H1 (cell line): ENCODE results near the gene ATAD3A. TPM values are rescaled to one million over a fixed set of nuclear protein-coding genes. Genes with fewer than 3 reads are reported as not detected.

ENCODE experiments used
- CTCF ChIA-PET: fragments of 300-600 bp; sonication (Branson Sonifier 250); formaldehyde crosslinking; loops from one replicate; lab custom pipeline; 2021; ENCODE audit not compliant: partially characterized antibody; lab: Charles Lee
- POLR2A ChIA-PET: fragments of 300-600 bp; sonication (Branson Sonifier 250); formaldehyde crosslinking; loops from one replicate; lab custom pipeline; 2021; ENCODE audit warnings: inconsistent platforms; ENCODE audit not compliant: partially characterized antibody; lab: Charles Lee
- DNase-seq, 2 experiments: peaks; one replicate each; pipeline versions ENCODE4 v3.0.0 to v3.0.0-alpha.2; 2010 to 2022; ENCODE audit warnings: low spot score in 2 of 2, low read depth in 1 of 2, mixed read lengths in 1 of 2
- FAIRE-seq: peaks from 2 replicates; lab custom pipeline; 2011; peaks lifted over from hg19 to GRCh38; lab: Jason Lieb, UNC
- H2AFZ ChIP-seq: 2 replicates; pipeline ENCODE4 v1.8.1; 2012; ENCODE audit warnings: low read length, inconsistent platforms
- H2AK5ac ChIP-seq: 2 replicates; pipeline ENCODE4 v1.6.1; 2013; ENCODE audit warnings: low read depth, low read length
- H2BK120ac ChIP-seq: replicated peaks from 2 replicates; pipeline ENCODE3; 2013; ENCODE audit warnings: low read depth, low read length, inconsistent platforms
- H2BK12ac ChIP-seq: 2 replicates; pipeline ENCODE4 v1.6.1; 2013; ENCODE audit warnings: low read depth, low read length
- H2BK15ac ChIP-seq: 2 replicates; pipeline ENCODE4 v1.6.1; 2013; ENCODE audit warnings: low read length
- H2BK20ac ChIP-seq: 2 replicates; pipeline ENCODE4 v1.6.1; 2013; ENCODE audit warnings: low read length
- H2BK5ac ChIP-seq: 2 replicates; pipeline ENCODE4 v1.6.1; 2013; ENCODE audit warnings: low read depth, low read length
- H3K14ac ChIP-seq: 2 replicates; pipeline ENCODE4 v1.6.1; 2013; ENCODE audit warnings: inconsistent platforms; ENCODE audit not compliant: insufficient read length
- H3K18ac ChIP-seq: 2 replicates; pipeline ENCODE4 v1.6.1; 2013; ENCODE audit warnings: low read length; ENCODE audit errors: extremely low read depth
- H3K23ac ChIP-seq: 2 replicates; pipeline ENCODE4 v1.6.1; 2013; ENCODE audit warnings: inconsistent platforms; ENCODE audit not compliant: insufficient read length
- H3K23me2 ChIP-seq: 2 replicates; pipeline ENCODE4 v1.6.1; 2013; ENCODE audit warnings: low read depth, low read length
- H3K27ac ChIP-seq: 2 replicates; pipeline ENCODE4 v1.6.1; 2011; ENCODE audit warnings: low read depth, low read length, inconsistent platforms
- H3K27me3 ChIP-seq, 4 experiments: replicated peaks in 1 of 4; 1 replicate in 1 of 4; 2 replicates in 3 of 4; pipeline versions ENCODE4 v1.6.1 to v1.8.1; 2011 to 2013; ENCODE audit warnings: low read length in 3 of 4, mild to moderate bottlenecking in 3 of 4, inconsistent platforms in 2 of 4, mixed read lengths in 2 of 4, moderate library complexity in 1 of 4; ENCODE audit not compliant: control insufficient read depth in 3 of 4, insufficient read depth in 3 of 4; ENCODE audit errors: extremely low read depth in 1 of 4
- H3K36me3 ChIP-seq, 4 experiments: 2 replicates each; pipeline versions ENCODE4 v1.6.1 to v1.8.1; 2011 to 2013; ENCODE audit warnings: mild to moderate bottlenecking in 4 of 4, low read length in 3 of 4, moderate library complexity in 2 of 4, control low read depth in 1 of 4, inconsistent platforms in 1 of 4; ENCODE audit not compliant: insufficient read depth in 4 of 4, control insufficient read depth in 2 of 4
- H3K4ac ChIP-seq: replicated peaks from 2 replicates; pipeline ENCODE3; 2013; ENCODE audit warnings: low read length, low read depth, mixed read lengths, inconsistent platforms; ENCODE audit not compliant: insufficient read length
- H3K4me1 ChIP-seq, 4 experiments: replicated peaks in 1 of 4; 1 replicate in 1 of 4; 2 replicates in 3 of 4; pipeline versions ENCODE4 v1.6.1 to v1.8.1; 2011 to 2013; ENCODE audit warnings: low read length in 3 of 4, inconsistent platforms in 2 of 4, mixed read lengths in 1 of 4; ENCODE audit not compliant: insufficient read depth in 4 of 4, control insufficient read depth in 3 of 4
- H3K4me2 ChIP-seq, 2 experiments: 2 replicates each; pipeline versions ENCODE4 v1.6.1 to v1.8.1; 2011 to 2013; ENCODE audit warnings: low read depth in 2 of 2, low read length in 2 of 2, control low read depth in 1 of 2, inconsistent platforms in 1 of 2, mild to moderate bottlenecking in 1 of 2; ENCODE audit not compliant: insufficient read depth in 1 of 2
- H3K4me3 ChIP-seq, 4 experiments: fragments of 200-600, 300-600 bp in 1 of 4; sonication (generic), shearing (Covaris generic), sonication (Bioruptor Twin) in 1 of 4; 2 replicates each; pipeline versions ENCODE4 v1.5.1 to v1.8.1; 2011 to 2016; ENCODE audit warnings: low read length in 4 of 4, low read depth in 3 of 4, control low read depth in 2 of 4, inconsistent platforms in 2 of 4, mild to moderate bottlenecking in 2 of 4, mixed read lengths in 1 of 4, moderate library complexity in 1 of 4; ENCODE audit not compliant: insufficient read depth in 2 of 4; ENCODE audit errors: extremely low read depth in 1 of 4
- H3K56ac ChIP-seq: replicated peaks from 2 replicates; pipeline ENCODE3; 2013; ENCODE audit warnings: low read depth, mild to moderate bottlenecking, mixed read lengths, low read length, inconsistent platforms; ENCODE audit not compliant: insufficient read length
- H3K79me1 ChIP-seq: 2 replicates; pipeline ENCODE4 v1.6.1; 2013; ENCODE audit warnings: low read depth, low read length, control low read depth
- H3K79me2 ChIP-seq, 2 experiments: 2 replicates each; pipeline versions ENCODE4 v1.6.1 to v1.8.1; 2012 to 2013; ENCODE audit warnings: low read length in 2 of 2, mild to moderate bottlenecking in 2 of 2, inconsistent platforms in 1 of 2; ENCODE audit not compliant: insufficient read depth in 2 of 2, control insufficient read depth in 1 of 2
- H3K9ac ChIP-seq, 4 experiments: replicated peaks in 1 of 4; 1 replicate in 1 of 4; 2 replicates in 3 of 4; pipeline versions ENCODE4 v1.6.1 to v1.8.1; 2011 to 2013; ENCODE audit warnings: low read depth in 3 of 4, low read length in 3 of 4, control low read depth in 2 of 4, mild to moderate bottlenecking in 2 of 4, moderate library complexity in 2 of 4, inconsistent platforms in 1 of 4; ENCODE audit errors: extremely low read depth in 1 of 4
- H3K9me3 ChIP-seq, 2 experiments: 2 replicates each; pipeline versions ENCODE4 v1.6.1 to v1.8.1; 2012 to 2013; ENCODE audit warnings: mild to moderate bottlenecking in 2 of 2, moderate library complexity in 2 of 2, control low read depth in 1 of 2, inconsistent platforms in 1 of 2, low read depth in 1 of 2, low read length in 1 of 2, mixed read lengths in 1 of 2; ENCODE audit not compliant: insufficient read depth in 2 of 2
- H4K20me1 ChIP-seq, 2 experiments: replicated peaks in 1 of 2; 2 replicates each; pipeline versions ENCODE3 to v1.8.1; 2011 to 2013; ENCODE audit warnings: inconsistent platforms in 2 of 2, low read length in 2 of 2, mild to moderate bottlenecking in 1 of 2; ENCODE audit not compliant: insufficient read depth in 2 of 2, control insufficient read depth in 1 of 2
- H4K5ac ChIP-seq: 2 replicates; pipeline ENCODE4 v1.6.1; 2013; ENCODE audit warnings: low read length, low read depth, mixed read lengths, inconsistent platforms; ENCODE audit not compliant: insufficient read length
- H4K8ac ChIP-seq: 2 replicates; pipeline ENCODE4 v1.8.0; 2013; ENCODE audit warnings: mild to moderate bottlenecking, moderate library complexity, low read length, inconsistent platforms; ENCODE audit not compliant: insufficient read depth; ENCODE audit errors: extremely low read depth
- H4K91ac ChIP-seq: replicated peaks from 2 replicates; pipeline ENCODE3; 2013; ENCODE audit warnings: low read length, mixed read lengths, inconsistent platforms; ENCODE audit not compliant: insufficient read length
- HDAC2 ChIP-seq, 2 experiments: fragments of 300-600 bp in 1 of 2; sonication (generic) in 1 of 2; IDR thresholded peaks; 2 replicates each; pipeline ENCODE4 v1.6.1; 2011 to 2012; ENCODE audit warnings: low read depth in 2 of 2, low read length in 2 of 2, mild to moderate bottlenecking in 2 of 2, moderate library complexity in 2 of 2, borderline replicate concordance in 1 of 2, inconsistent platforms in 1 of 2
- WGBS, 2 experiments: shearing (Covaris generic) in 1 of 2; methylation state at CpG; one replicate each; pipeline versions ENCODE4 v1.1.6 to v1.1.7; 2013 to 2015; ENCODE audit warnings: low lambda C conversion rate in 2 of 2, mixed read lengths in 2 of 2, inconsistent platforms in 1 of 2, low coverage in 1 of 2, missing lambda C conversion rate in 1 of 2; ENCODE audit not compliant: insufficient replicate concordance in 2 of 2, insufficient coverage in 1 of 2, insufficient read length in 1 of 2; ENCODE audit errors: extremely low coverage in 1 of 2, missing lambda C conversion rate in 1 of 2; 5-methylcytosine and 5-hydroxymethylcytosine counted together
- polyA plus RNA-seq, 7 experiments: library from polyadenylated mRNA; depleted of rRNA in 3 of 7; stranded (reverse) in 5 of 7; unstranded in 2 of 7; fragments of >200 nt in 5 of 7; fragments of 200-250 nt in 2 of 7; gene quantifications; 1 replicate in 5 of 7; 2 replicates in 1 of 7; 4 replicates in 1 of 7; pipeline versions ENCODE4 v1.2.1 to v1.2.3, GENCODE V29; 2011 to 2013; ENCODE audit warnings: missing spikeins in 2 of 7, mixed read lengths in 2 of 7
- total RNA-seq: library from RNA; stranded (reverse); fragmentation: NEBNext Ultra II Directional; extraction: Animal tissue kit (Norgen Biotek cat#: 25700); gene quantifications from 2 replicates; pipeline ENCODE4 v1.2.1, GENCODE V29; 2021

Gene ATAD3A
- total and polyA plus RNA-seq, 2 of the 8 experiments (the other 6 are each of a cell fraction or from before 2014, with no cell fraction given) = 28.3 to 64.7 TPM

GRCh38 chr1:1565340-1565739 lies 53.4 kb downstream of the ATAD3A start:
- Histone ChIP-seq H3K79me1 (peaks cover 7% of the 10 kb centered on the region), H2BK5ac (no peak overlapping the region), H3K9ac (no peak overlapping the region), H4K5ac (no peak overlapping the region), H3K4me3 (no peak overlapping the region), H2BK12ac (no peak overlapping the region; the same call in 1 of the 2 replicates), H2BK20ac (no peak overlapping the region), H3K27me3 (no peaks in the 10 kb centered on the region), H4K8ac (no peak overlapping the region), H3K14ac (no peak overlapping the region), H3K18ac (no peak overlapping the region), H4K91ac (no peak overlapping the region), H3K4me2 (no peak overlapping the region), H3K79me2 (peaks cover 39 to 78% of the 10 kb centered on the region in 2 experiments), H3K4me1 (peaks cover 0 to 6% (median 2%) of the 10 kb centered on the region in 4 experiments; a peak in 2 of 7 replicates), H2BK15ac (no peak overlapping the region), H2AK5ac (no peak overlapping the region), H3K36me3 (peaks cover 16 to 56% (median 28%) of the 10 kb centered on the region in 4 experiments), H3K23me2 (peaks cover 2% of the 10 kb centered on the region; the same call in 1 of the 2 replicates), H2BK120ac (no peak overlapping the region), H3K9me3 (no peaks in the 10 kb centered on the region), H3K27ac (no peak overlapping the region; the same call in 1 of the 2 replicates), H4K20me1 (peaks cover 34 to 44% of the 10 kb centered on the region in 2 experiments), H2AFZ (no peak overlapping the region), H3K23ac (no peak overlapping the region), H3K4ac (no peak overlapping the region), H3K56ac (no peak overlapping the region)
- no peak for TF ChIP-seq HDAC2 (IDR thresholded peaks at IDR 0.05; ENCODE audit: borderline replicate concordance in 1 of 2, low read depth in 2 of 2, low read length in 2 of 2)
- FAIRE-seq = no peak
- POLR2A ChIA-PET = interaction anchor here (0.6 to 21.2 kb wide), 6 partner anchors 9 to 779 kb away, joined by 3 to 367 read pairs (median 4); no protein-coding TSS in a partner anchor
- CTCF ChIA-PET = interaction anchor here (1.1 to 2.9 kb wide), 2 partner anchors 10 to 22 kb away, joined by 3 to 15 read pairs; no protein-coding TSS in a partner anchor
- WGBS, 2 experiments = 96% methylated on average over 10 of the region's 10 CpGs; no CpG with 5 or more reads in 1 of the 2 experiments
- no peak for DNase-seq
